NCI-H510A (cell line): ENCODE results near the gene UNKL.
"Not testable (repeated sequence)": the region's sequence is repeated elsewhere in the genome, so short reads cannot be mapped to it uniquely, and the experiment has no call there.

ENCODE experiments used
- DNase-seq: peaks from one replicate; lab custom pipeline; 2025; lab: John Stamatoyannopoulos, UW

Gene UNKL

DNA sequence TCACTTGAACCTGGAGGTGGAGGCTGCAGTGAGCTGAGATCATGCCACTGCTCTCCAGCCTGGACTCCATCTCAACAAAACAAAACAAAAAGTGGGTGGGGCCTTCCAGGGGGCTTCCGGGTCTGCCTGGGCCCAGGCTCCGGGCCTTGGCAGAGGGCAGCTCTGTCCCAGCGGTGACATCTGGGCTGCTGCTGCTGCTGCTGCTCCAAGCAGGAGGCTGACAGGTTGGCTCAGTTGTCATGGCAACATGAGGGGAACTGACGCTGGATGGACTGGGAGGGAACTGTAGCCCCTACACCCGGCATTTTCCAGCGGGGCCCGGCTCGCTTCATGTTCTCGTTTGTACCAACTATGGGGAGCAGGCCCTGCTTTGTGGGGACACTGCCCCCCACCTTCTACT lies 77.0 kb downstream of the UNKL start:
- DNase-seq = no peak

DNA sequence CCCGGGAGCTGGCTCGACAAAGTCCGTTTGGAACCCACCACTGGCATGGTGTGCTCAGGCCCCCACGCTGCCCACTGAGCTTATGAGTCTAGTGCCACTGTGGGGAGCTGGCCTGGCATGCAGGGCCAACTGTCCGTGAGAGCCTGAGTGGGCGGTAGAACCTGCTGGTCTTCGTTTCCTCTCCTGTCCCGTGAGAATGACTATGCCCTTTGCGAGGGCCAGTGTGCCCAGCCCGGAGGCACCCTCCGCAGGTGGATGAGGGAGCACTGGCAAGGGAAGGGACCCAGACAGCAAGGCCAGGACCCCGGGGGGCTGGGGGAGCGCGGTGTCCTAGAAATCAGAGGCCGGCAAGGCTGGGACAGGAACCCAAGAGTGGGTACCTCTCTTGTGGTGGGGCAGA lies 77.9 kb downstream of the UNKL start:
- DNase-seq = no peak

DNA sequence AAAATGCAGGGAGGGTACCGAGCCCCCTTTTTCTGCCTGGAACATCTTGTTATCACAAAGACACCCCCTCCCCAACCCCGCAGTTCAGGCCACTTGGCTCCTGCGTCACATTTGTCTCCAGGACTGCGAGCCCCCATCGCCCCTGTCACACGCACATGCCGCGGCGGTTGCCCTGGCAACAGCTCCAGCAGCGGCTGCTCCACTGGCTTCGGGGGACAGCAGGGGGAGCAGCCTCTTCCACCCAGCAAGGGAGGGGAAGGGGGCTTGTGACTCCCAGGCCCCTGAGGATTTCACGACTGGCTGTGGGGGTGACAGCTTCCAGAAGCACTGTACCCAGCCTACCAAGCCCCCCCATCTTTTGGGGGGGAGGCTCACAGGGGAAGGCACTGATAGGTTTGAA lies 78.5 kb downstream of the UNKL start:
- no peak for DNase-seq

DNA sequence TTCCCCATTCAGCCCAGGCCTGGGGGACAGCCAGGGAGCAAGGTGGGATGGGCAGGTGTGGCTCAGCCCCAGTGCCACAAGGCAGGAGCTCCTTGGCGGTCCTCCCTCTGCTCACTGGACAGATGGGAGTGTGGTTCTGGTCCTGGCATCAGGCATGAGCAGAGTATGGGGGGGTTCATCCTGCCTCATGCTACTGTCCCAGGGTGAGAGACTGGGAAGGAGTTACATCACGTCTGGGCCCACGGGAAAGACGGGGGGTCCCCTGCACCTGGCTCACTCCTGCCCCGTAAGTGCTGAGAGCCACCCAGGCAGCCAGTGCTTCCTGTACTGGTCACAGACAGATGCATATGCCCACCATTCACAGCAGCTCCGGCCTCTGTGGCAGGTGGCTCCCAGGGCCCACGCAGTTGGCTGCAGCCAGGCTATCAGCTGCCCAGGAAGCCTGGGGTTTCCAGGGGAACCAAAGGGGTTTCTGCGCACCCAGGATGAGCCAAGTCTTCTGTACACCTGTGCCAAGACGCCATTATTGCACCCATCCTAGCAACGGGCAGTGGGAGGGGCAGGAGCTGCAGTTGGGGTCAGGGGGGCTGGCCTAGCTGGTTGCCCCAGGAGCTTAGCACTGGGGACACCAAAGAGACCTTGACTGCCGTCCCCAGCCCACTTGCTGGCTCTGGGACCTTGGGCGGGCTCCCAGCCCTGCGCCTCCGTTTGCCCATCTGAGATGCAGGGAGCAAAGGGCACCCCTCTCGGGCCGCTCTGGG lies 79.1 kb downstream of the UNKL start:
- DNase-seq = no peak

DNA sequence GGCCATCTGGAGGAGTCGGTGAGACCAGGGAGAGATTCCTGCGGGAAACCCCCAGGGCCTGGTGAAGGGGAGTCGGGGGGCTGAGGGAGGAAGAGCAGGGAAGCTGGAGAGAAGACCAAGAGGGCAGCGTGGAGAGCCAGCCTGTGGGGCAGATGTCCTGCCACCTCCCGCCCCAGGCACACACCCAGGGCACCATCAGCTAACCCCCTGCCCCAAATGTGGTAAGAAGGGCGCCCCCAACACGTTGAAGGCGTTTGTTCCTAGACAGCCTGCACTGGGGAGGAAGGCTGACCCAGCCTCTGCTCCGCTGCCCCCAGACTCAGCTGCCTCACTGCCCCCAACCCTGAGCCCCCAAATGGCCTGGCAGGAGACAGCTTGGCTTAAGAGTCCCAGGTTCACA lies 79.8 kb downstream of the UNKL start:
- no peak for DNase-seq

DNA sequence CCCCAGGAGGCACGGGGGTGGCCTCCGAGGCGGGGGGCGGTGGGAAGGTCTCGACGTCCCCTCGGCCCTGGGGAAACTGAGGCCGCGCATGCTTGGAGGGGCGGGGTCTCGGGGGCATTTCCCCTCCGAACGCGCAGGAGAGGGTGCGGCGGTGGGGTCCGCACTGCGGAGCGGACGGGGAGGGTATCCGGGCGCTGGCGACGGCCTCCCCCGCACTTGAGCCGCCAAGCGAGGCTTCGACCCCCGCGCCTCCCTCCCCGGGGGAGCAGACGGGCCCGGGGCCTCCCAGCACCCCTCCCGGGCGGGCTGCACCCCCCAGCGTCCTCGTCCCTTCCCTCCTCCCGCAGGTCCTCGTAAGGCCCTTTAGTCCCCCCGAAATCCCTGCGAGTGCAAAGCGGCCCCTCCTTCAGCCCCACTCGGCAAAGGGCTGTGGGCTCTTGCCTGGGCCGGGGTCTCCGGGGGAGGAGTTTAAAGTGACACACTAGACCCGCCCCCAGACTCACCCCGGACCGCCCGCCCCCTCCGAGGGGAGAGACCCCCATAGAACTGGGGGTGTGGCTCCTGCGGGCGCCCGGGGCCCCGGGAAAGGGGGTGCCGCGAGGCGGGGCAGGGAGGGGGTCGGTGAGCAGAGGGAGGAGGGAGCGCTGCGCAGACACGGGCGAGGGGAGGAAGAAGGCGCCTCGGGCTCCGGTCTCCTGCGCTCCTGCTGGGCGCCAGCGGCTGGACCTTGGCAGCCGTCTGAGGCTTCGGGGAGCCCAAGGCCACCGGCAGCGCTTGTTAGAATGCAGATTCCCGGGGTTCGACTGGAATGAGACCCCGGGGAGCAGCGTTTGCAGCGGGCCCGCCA lies 80.4 kb downstream of the UNKL start:
- DNase-seq = no peak

DNA sequence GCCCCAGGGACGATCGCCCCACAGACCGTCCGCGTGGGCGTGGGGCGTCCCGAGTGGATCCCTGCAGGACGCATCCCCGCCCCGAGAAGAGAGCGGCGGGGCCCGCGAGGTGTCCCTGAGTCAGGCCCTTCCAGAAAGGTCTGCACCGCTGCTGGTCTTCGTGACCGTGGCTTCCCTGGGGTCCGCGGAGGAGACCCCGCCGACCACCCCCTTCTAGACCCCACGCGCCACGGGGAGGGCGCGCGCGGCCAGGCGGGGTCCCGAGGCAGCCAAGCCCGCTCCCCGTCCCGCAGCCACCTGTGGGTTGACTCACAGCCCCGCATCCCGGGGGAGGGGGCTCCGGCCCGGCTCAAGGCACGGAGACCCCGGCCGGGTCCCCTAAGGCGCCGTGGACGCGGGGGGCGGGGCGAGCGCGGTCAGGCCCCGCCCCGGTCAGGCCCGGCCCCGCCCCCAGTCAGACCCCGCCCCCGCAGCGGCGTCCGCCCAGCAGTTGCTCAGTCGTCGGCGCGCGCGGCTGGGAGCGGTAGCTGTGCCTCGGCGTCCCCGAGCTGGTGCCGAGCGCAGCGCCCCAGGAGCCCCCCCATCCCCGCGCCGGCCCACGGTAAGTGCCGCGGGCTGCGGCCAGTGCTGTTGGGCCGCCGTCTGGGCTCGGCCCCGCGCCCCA lies 81.2 kb downstream of the UNKL start, which contains the start of gene BAIAP3:
Gene BAIAP3 (plus strand): TSS at position 497 of the 664 bp plus-strand sequence. CDS start 4,905 bp downstream, outside the sequence.
- no peak for DNase-seq

DNA sequence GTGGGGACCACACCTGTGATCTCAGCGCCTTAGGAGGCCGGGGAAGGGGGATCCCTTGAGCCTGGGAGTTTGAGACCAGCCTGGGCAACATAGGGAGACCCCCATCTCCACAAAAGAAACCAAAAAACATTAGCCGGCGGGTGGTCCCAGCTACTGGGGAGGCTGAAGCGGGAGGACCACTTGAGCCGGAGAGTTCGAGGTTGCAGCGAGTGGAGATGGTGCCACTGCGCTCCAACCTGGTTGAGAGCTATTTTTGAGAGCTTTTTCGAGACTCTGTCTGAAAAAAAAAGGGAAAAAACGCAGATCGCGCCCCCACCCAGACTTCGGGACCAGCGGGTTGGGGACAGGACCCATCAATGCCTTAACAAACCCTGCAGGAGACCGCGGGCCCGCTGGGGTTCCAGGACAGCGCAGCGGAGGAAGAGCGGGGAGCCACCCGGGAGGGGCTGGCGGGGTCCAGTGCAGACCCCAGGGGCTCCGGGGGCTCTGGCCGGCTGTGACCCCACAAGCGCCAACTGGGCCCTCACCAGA lies 81.8 kb downstream of the UNKL start:
- no peak for DNase-seq

DNA sequence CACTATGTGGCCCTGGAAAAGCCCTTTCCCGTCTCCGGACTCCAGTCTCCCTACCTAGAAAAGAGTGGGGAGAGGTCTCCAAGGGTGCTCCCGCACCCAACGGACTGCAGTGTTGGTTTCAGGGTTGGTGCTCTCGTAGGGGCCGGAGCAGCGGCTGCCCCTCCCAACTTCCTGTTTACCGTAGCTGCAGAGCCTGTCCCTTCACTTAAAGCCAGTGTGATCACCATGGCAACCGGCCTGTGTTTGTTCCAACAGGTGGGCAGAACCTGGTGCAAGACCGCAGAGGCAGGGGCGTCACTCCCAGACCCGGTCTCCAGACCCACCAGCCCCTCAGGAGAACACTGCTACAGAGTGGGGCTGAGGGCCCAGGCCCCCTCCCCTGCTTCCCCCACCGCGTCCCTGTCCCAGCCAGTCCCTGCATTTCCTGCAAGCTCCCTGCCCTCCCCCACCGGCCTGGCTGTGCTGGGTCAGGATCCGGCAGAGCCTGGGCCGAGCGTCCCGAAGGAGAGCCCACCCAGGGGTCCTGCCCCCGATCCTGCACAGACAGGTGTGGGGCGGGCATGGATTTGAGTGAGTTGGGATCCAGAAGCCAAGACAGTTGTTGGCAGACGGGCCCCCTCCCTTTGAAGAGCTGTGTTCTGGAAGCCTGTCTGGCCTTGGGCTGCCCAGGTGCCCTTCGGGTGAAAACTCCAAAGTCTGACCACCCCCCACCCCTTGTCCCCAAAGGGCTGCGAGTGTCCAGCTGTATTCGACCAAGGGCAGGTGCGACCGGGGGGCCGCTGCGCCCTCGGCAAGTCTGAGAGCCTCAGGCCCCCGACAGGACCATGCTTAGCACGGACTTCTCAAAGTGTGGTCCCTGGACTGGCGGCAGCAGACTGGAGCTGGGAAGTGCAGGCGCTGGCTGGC lies 82.5 kb downstream of the UNKL start:
- DNase-seq = peak; percentile 67

DNA sequence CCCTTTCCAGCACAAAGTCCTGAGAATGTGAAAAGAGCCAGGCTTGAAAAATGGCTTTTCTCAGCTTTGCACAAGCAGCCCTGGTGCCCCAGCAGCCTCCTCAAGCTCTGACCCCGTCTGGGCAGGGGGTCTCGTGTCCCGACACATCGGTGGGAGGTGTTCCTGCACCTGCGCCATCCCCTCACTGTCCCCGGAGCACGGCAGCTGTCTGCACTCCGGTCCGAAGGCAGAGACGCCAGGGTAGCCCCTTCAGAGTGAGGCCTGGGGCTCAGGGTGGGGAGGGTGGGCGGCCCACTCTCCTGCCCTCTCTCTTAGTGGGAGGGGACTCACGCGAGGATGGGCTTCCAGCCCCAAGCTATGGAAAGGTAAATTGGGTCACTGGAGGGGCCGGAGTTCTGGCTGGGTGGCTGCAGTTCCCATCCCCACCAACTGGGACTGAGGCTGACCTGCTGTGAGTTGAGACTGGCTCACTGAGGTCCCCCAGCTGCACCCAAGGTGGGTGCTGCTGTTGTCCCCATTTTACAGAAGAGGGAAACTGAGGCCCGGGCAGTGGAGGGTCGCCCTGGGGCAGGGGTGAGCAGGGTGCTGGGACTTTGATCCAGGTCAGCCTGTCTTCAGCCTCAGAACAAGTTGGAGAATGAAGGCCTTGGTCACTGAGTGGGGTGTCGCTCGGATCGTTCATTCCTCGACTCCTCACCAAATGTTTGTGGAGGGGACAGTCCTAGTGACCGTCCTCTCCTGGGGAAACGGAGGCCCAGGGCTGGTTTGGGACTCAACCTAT lies 83.4 kb downstream of the UNKL start:
- no peak for DNase-seq

DNA sequence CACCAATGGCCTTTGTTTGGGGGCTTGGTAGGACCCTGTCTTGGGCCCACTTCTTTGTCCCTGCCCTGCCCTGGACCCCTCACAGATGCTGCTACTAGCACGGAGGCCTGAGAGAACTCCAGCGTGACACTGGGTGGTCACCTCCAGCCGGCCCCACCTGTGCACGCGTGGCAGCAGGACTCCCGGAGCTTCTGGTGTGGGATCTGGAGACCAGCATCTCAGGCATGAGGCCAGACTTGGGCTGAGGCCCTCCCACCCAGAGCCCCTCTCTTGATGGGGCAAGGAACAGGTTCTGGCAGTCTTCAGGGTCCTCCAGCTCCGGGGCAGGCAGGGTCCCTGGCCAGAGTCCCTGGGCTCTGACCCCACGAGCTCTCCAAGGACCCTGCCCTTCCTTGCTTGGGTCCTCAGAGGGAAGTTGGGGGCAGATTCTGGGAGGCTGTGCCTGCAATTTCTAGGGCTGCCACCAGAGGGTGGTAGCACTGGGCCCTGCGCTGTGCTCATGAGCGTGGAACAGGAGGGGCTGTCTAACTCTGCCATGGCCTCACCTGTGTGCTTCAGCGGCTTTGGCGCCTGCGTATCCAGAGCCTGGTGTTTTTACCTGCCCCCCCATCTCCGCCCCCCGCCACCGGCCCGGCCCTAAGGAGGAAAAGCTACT lies 84.1 kb downstream of the UNKL start:
- no peak for DNase-seq

DNA sequence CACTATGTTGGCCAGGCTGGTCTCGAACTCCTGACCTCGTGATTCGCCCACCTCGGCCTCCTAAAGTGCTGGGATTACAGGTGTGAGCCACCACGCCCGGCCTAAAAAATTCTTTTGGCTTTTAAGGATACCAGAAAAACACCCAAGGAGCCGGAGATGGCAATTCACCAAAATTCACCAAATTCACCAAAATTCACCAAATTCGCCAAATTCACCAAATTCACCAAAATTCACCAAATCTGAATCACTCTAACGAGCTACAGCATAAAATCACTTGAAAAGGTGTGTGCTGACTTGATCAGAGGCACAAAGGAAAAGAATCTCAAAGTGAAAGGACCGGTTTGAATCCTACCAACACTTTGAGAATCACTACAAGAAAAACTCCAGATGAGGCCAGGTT lies 85.5 kb downstream of the UNKL start:
- DNase-seq = not testable (repeated sequence)

DNA sequence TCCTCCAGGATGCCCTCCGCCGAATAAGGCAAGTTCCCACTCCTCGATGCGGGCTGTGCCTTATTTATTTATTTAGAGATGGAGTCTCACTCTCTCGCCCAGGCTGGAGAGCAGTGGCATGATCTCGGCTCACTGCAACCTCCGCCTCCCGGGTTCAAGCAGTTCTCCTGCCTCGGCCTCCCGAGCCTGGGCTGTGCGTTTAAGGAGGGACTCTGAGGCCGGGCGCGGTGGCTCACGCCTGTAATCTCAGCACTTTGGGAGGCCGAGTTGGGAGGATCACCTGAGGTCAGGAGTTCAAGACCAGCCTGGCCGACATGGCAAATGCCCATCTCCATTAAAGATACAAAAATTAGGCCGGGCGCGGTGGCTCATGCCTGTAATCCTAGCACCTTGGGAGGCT lies 86.4 kb downstream of the UNKL start:
- not testable (repeated sequence) for DNase-seq

DNA sequence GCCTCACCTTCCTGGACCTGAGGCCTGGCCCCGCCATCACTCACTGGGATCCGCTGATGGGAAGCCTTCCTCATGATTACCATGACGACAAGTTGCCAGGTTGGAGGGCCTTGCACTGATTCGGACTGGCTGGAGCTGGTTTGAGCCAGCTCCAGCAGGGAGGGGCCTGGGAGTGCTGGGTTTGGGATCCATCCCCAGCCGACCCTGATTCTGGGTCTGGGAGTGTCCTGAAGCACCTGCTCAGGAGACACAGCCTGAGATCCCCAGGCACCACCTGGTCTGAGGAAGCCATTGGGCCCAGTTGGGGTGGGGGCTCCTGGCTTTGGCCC lies 86.9 kb downstream of the UNKL start:
- no peak for DNase-seq

DNA sequence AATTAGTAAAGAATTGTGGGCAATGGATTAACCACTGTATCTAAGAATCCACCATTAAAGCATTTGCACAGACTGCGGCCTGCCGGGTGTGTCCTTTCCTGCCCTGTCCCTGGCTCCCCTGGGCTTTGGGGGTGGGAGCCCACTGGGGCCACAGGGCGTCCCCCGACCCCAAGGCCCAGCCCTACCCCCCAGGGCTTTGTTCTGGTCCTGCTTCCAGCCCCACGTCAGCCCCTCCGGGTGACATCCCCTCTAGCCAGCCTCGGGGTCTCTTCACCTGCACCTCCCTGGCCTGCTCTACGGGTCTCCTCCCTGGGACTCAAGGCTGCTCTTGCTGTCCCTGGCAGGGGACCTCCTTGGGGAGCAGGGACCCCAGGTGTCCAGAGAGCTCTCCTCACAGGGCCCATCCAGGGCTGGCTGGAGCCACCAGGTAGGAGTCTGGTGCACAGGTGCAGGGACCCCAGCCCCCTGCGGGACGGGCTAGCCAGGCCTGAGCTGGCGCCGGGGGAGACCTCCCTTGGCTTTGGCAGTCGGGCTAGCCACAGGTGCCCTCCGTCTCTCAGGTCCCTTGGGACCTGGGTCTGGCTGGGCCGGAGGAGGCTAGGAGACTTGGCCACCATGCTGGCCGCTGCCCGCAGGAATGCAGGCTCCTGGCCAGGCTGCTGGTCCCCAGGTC lies 87.4 kb downstream of the UNKL start:
- DNase-seq = no peak

DNA sequence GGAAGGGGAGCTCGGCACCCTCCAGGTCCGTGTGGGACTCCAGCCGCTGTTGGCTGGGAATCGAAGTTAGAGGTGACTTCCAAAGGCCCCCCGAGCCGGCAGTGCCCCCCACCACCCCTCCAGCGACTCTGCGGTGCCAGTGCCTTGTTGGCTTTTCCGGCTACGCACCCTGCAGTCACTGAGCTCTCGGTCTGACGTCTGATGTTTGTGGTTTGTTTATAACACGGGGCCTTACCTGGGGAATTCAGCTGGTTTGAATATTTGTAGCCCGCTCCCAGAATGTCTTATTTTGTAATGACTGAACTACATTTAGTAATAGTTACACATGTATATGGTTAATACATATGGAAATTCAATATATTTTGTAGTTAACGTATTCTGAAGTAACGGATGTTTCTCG lies 88.1 kb downstream of the UNKL start:
- DNase-seq = no peak

DNA sequence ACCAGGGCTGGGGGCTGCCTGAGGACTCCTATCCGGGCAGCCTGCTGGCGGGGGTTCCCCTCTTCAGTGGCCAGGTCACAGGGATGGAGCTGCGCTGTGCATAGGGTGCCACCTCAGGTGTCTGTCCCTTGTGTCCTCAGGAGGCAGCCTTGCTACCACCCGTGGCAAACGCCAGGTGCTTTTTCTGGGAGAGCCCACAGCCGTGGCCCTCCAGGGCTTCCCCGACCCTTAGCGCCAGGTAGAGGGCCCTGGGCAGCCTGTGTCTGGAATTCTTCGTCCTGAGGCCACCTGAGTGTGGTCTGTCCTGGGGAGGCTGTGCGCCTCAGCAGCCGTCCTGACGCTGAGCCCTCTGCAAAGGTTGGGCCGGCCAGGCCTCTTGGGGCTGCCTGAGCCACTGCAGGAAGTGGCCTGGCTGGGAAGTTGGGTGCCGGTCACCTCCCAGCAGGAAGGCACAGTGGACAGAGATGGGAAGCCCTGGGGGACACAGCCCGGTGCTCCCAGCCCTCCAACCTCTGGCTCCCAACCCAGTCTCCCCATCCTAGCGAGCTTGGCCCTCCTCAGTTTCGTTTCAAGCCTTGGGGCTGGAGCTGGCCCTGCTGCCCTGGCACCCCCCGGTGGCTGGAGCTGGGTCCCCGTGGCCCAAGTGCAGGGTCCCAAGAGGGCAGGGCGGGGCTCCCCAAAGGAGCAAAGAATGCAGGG lies 88.7 kb downstream of the UNKL start:
- no peak for DNase-seq

DNA sequence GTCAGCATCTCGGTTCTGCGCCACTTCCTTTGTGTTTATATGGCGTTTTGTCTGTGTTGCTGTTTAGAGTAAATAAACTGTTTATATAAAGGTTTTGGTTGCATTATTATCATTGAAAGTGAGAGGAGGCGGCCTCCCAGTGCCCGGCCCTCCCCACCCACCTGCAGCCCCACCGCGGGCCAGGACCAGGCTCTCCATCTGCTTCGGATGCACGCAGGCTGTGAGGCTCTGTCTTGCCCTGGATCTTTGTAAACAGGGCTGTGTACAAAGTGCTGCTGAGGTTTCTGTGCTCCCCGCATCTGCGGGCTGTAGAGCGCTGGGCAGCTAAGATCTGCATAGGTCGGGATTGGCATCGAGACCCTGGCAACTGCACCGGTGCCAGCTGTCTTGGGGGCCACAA lies 89.2 kb downstream of the UNKL start:
- no peak for DNase-seq

DNA sequence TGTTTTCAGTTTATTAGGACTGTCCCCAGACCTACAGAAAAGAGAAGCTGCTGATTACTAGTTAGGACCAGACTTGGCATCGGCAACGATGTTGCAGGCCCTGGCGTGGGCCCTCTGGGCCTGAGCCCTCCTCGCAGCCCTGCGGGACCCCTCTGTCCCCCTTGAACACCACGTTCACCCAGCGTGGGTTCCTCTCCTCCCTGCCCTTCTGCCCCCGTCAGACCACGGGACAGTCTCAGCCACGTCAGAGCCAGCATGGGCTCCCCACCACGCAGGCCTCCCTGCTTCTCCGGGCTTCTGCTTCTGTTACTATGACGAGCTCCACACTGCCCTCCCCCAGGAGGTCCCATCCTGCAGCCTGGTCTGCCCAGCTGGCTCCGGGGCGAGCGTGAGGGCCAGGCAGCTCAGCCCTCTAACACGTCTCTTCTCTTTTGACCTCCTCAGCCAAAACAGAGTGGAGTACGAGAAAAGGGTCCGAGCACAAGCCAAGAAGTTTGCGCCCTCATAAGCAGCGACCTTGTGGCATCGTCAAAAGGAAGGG lies 90.1 kb downstream of the UNKL start:
- DNase-seq = no peak
